Fibroblast of lung (primary cell): ENCODE data around the gene PPIP5K2.
"Not testable (repeated sequence)": the region's sequence is repeated elsewhere in the genome, so short reads cannot be mapped to it uniquely, and the experiment has no call there.

ENCODE experiments used
- EZH2 ChIP-seq: IDR thresholded peaks from 2 replicates; pipeline ENCODE4 v1.5.1; 2012; ENCODE audit warnings: low read length, control low read depth, mild to moderate bottlenecking; ENCODE audit errors: missing control alignments
- TF ChIP-seq, protein P1 (sequence below), 2 donors: IDR thresholded peaks in 1 of 2; conservative IDR thresholded peaks in 1 of 2; 1 replicate in 1 of 2; 2 replicates in 1 of 2; pipeline ENCODE4 v1.5.1; 2011 to 2012; ENCODE audit warnings: low read length in 2 of 2, control low read depth in 1 of 2, inconsistent platforms in 1 of 2, low read depth in 1 of 2, mild to moderate bottlenecking in 1 of 2

DNA sequence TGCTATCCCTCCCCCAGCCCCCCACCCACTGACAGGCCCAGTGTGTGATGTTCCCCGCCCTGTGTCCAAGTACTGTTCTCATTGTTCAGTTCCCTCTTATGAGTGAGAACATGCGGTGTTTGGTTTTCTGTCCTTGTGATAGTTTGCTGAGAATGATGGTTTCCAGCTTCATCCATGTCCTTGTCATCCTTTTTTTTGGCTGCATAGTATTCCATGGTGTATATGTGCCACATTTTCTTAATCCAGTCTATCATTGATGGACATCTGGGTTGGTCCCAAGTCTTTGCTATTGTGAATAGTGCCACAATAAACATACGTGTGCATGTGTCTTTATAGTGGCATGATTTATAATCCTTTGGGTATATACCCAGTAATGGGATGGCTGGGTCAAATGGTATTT is 84.9 kb downstream of the PPIP5K2 start:
- TF ChIP-seq, protein P1, sequence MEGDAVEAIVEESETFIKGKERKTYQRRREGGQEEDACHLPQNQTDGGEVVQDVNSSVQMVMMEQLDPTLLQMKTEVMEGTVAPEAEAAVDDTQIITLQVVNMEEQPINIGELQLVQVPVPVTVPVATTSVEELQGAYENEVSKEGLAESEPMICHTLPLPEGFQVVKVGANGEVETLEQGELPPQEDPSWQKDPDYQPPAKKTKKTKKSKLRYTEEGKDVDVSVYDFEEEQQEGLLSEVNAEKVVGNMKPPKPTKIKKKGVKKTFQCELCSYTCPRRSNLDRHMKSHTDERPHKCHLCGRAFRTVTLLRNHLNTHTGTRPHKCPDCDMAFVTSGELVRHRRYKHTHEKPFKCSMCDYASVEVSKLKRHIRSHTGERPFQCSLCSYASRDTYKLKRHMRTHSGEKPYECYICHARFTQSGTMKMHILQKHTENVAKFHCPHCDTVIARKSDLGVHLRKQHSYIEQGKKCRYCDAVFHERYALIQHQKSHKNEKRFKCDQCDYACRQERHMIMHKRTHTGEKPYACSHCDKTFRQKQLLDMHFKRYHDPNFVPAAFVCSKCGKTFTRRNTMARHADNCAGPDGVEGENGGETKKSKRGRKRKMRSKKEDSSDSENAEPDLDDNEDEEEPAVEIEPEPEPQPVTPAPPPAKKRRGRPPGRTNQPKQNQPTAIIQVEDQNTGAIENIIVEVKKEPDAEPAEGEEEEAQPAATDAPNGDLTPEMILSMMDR (conservative IDR thresholded peaks at IDR 0.05 in 1 of 2, IDR thresholded peaks at IDR 0.05 in 1 of 2; ENCODE audit: low read depth in 1 of 2, low read length in 2 of 2): not testable (repeated sequence)
- TF ChIP-seq EZH2: not testable (repeated sequence)
